Peyer's patch (tissue), 4 donors: ENCODE data around the gene TBC1D22B.

Source experiments
- POLR2A ChIP-seq, 2 donors: fragments of 450-650 bp; IDR thresholded peaks; one replicate each; pipeline ENCODE4 v1.5.1; 2017; ENCODE audit warnings: antibody characterized with exemption in 2 of 2, mild to moderate bottlenecking in 2 of 2, moderate library complexity in 2 of 2
- TF ChIP-seq, protein P1 (sequence below), 6 experiments: fragments of 450-650 bp in 4 of 6; fragments of 200-600 bp in 2 of 6; sonication (generic) in 1 of 6; IDR thresholded peaks; one replicate each; pipeline ENCODE4 v1.5.1; 2017 to 2019; ENCODE audit warnings: antibody characterized with exemption in 6 of 6, mild to moderate bottlenecking in 3 of 6, moderate library complexity in 1 of 6

DNA sequence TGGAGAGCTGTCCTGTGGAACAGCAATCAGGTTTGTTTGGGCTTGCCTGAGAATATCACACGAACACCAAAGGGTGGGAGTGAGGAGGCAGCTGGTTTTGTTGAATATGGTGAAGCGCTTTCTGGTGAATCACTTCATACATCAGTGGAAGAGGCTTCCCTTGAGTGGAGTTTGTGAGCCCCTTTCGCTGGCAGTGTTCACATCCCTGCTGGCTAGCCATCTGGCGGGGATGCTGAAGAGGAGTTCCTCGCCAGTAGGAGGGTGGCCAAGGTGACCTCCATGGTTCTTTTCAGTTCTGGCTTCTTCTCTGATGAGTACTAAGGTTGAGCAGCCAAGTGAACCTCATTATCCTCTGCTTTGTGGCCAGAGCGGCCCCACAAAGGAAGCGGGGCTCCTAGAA is 58.5 kb downstream of the TBC1D22B start:
- TF ChIP-seq, protein P1, sequence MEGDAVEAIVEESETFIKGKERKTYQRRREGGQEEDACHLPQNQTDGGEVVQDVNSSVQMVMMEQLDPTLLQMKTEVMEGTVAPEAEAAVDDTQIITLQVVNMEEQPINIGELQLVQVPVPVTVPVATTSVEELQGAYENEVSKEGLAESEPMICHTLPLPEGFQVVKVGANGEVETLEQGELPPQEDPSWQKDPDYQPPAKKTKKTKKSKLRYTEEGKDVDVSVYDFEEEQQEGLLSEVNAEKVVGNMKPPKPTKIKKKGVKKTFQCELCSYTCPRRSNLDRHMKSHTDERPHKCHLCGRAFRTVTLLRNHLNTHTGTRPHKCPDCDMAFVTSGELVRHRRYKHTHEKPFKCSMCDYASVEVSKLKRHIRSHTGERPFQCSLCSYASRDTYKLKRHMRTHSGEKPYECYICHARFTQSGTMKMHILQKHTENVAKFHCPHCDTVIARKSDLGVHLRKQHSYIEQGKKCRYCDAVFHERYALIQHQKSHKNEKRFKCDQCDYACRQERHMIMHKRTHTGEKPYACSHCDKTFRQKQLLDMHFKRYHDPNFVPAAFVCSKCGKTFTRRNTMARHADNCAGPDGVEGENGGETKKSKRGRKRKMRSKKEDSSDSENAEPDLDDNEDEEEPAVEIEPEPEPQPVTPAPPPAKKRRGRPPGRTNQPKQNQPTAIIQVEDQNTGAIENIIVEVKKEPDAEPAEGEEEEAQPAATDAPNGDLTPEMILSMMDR (IDR thresholded peaks at IDR 0.05): no peak
- no peak for TF ChIP-seq POLR2A (IDR thresholded peaks at IDR 0.05)
